GM23338 (cell line): ENCODE measurements around the gene ME2. TPM values are rescaled to one million over a fixed set of nuclear protein-coding genes. Genes with fewer than 3 reads are reported as not detected.

Experiments
- ATAC-seq: fragments of 200-7000 bp; cut with Tn5 transposase; 3 replicates; pipeline ENCODE4 v1.9.1; 2020
- DNase-seq: peaks from one replicate; pipeline ENCODE4 v3.0.0-alpha.2; 2015; ENCODE audit warnings: low spot score
- H2AFZ ChIP-seq: fragments of 200-600 bp; sonication (generic); 2 replicates; pipeline ENCODE4 v1.8.0; 2016; ENCODE audit warnings: antibody characterized with exemption, mild to moderate bottlenecking, moderate library complexity
- H3F3A ChIP-seq: fragments of 200-600 bp; sonication (generic); replicated peaks from 2 replicates; pipeline ENCODE4 v1.8.0; 2017; ENCODE audit warnings: antibody characterized with exemption, mixed run types, low read depth
- H3K27ac ChIP-seq: fragments of 200-600 bp; sonication (generic); 2 replicates; pipeline ENCODE4 v1.6.1; 2016; ENCODE audit warnings: low read depth
- H3K27me3 ChIP-seq: fragments of 200-600 bp; sonication (generic); 2 replicates; pipeline ENCODE4 v1.8.0; 2016; ENCODE audit warnings: mild to moderate bottlenecking, mixed run types, moderate library complexity; ENCODE audit not compliant: insufficient read depth
- H3K36me3 ChIP-seq: fragments of 200-600 bp; sonication (generic); 2 replicates; pipeline ENCODE4 v1.8.0; 2016; ENCODE audit warnings: mild to moderate bottlenecking; ENCODE audit not compliant: insufficient read depth
- H3K4me1 ChIP-seq: fragments of 200-600 bp; sonication (generic); 2 replicates; pipeline ENCODE4 v1.8.0; 2016; ENCODE audit warnings: mild to moderate bottlenecking, moderate library complexity; ENCODE audit not compliant: insufficient read depth
- H3K4me2 ChIP-seq: fragments of 200-600 bp; sonication (generic); 2 replicates; pipeline ENCODE4 v1.7.1; 2017; ENCODE audit warnings: mixed run types
- H3K4me3 ChIP-seq: fragments of 200-600 bp; sonication (generic); 2 replicates; pipeline ENCODE4 v1.6.1; 2016; ENCODE audit warnings: mixed run types
- H3K79me2 ChIP-seq: fragments of 200-600 bp; sonication (generic); replicated peaks from 2 replicates; pipeline ENCODE4 v1.8.0; 2017; ENCODE audit warnings: mild to moderate bottlenecking; ENCODE audit not compliant: insufficient read depth
- H3K9me2 ChIP-seq: fragments of 200-600 bp; sonication (generic); 2 replicates; pipeline ENCODE4 v1.8.0; 2017; ENCODE audit not compliant: insufficient read depth
- H4K20me1 ChIP-seq: fragments of 200-600 bp; sonication (generic); replicated peaks from 2 replicates; pipeline ENCODE4 v1.8.0; 2017; ENCODE audit warnings: mild to moderate bottlenecking; ENCODE audit not compliant: insufficient read depth
- H3K27ac Mint-ChIP-seq: 2 replicates; pipeline ENCODE4 v1.8.0; 2020; ENCODE audit warnings: inconsistent platforms, mild to moderate bottlenecking, moderate library complexity, mixed read lengths
- H3K27me3 Mint-ChIP-seq: 3 replicates; pipeline ENCODE4 v1.8.0; 2022; ENCODE audit warnings: low read depth, mild to moderate bottlenecking, moderate library complexity, mixed read lengths, inconsistent platforms; ENCODE audit not compliant: insufficient read depth, poor library complexity
- H3K36me3 Mint-ChIP-seq: 3 replicates; pipeline ENCODE4 v1.8.0; 2021; ENCODE audit warnings: low read depth, mild to moderate bottlenecking, inconsistent platforms, moderate library complexity, mixed read lengths
- H3K4me1 Mint-ChIP-seq: 3 replicates; pipeline ENCODE4 v1.8.0; 2020; ENCODE audit warnings: mild to moderate bottlenecking, inconsistent platforms, mixed read lengths
- H3K4me3 Mint-ChIP-seq: 3 replicates; pipeline ENCODE4 v1.8.0; 2021; ENCODE audit warnings: moderate library complexity, mild to moderate bottlenecking, inconsistent platforms, mixed read lengths
- H3K9me3 Mint-ChIP-seq: 3 replicates; pipeline ENCODE4 v1.8.0; 2020; ENCODE audit warnings: moderate library complexity, mild to moderate bottlenecking, inconsistent platforms, mixed read lengths
- CREB1 ChIP-seq: fragments of 250-450 bp; sonication (Bioruptor Pico); IDR thresholded peaks from 2 replicates; pipeline ENCODE4 v1.5.0; 2020; ENCODE audit warnings: low read depth, mild to moderate bottlenecking, moderate library complexity
- EZH2 ChIP-seq: fragments of 200-600 bp; sonication (generic); IDR thresholded peaks from one replicate; pipeline ENCODE4 v1.8.0; 2017; ENCODE audit warnings: antibody characterized with exemption, mild to moderate bottlenecking, low read depth; ENCODE audit not compliant: unreplicated experiment
- EZH2phosphoT487 ChIP-seq: fragments of 200-600 bp; sonication (generic); IDR thresholded peaks from one replicate; pipeline ENCODE4 v1.8.1; 2018; ENCODE audit warnings: antibody characterized with exemption; ENCODE audit not compliant: unreplicated experiment
- JUNB ChIP-seq: IDR thresholded peaks from one replicate; pipeline ENCODE4 v1.6.1; 2016; ENCODE audit warnings: antibody characterized with exemption; ENCODE audit not compliant: unreplicated experiment
- NANOG ChIP-seq: IDR thresholded peaks from 2 replicates; pipeline ENCODE4 v1.6.1; 2016; ENCODE audit warnings: antibody characterized with exemption, borderline replicate concordance
- POLR2AphosphoS5 ChIP-seq: IDR thresholded peaks from 2 replicates; pipeline ENCODE4 v1.6.1; 2016; ENCODE audit warnings: antibody characterized with exemption, low read depth
- ZNF114 ChIP-seq: fragments of 250-450 bp; sonication (Bioruptor Pico); IDR thresholded peaks from 2 replicates; pipeline ENCODE4 v1.5.0; 2020; ENCODE audit warnings: mild to moderate bottlenecking, moderate library complexity
- ZNF331 ChIP-seq: fragments of 250-450 bp; sonication (Bioruptor Pico); IDR thresholded peaks from 2 replicates; pipeline ENCODE4 v1.5.0; 2020; ENCODE audit warnings: low read depth, mild to moderate bottlenecking, moderate library complexity
- polyA plus RNA-seq: library from polyadenylated mRNA; unstranded; fragments of >200 nt; fragmentation: Nextera tagmentation; extraction: Ambion mirVana; gene quantifications from 2 replicates; pipeline ENCODE4 v1.2.1, GENCODE V29; 2016
- total RNA-seq: library from RNA; depleted of rRNA; stranded (reverse); fragments of >200 nt; shearing (Covaris generic); gene quantifications from 2 replicates; pipeline ENCODE4 v1.2.3, GENCODE V29; 2014
- TF ChIP-seq, protein P1 (sequence below): IDR thresholded peaks from 2 replicates; pipeline ENCODE4 v1.6.1; 2016; ENCODE audit warnings: antibody characterized with exemption
- TF ChIP-seq, protein P2 (sequence below): IDR thresholded peaks from one replicate; pipeline ENCODE4 v1.6.1; 2018; ENCODE audit warnings: antibody characterized with exemption; ENCODE audit not compliant: unreplicated experiment
- TF ChIP-seq, protein P3 (sequence below): fragments of 250-450 bp; sonication (Bioruptor Pico); IDR thresholded peaks from 2 replicates; pipeline ENCODE4 v1.5.0; 2020; ENCODE audit warnings: mild to moderate bottlenecking, moderate library complexity
- TF ChIP-seq, protein P4 (sequence below), 2 experiments: fragments of 200-600 bp in 1 of 2; sonication (generic) in 1 of 2; conservative IDR thresholded peaks; 2 replicates each; pipeline versions ENCODE4 v1.5.1 to v1.6.1; 2016 to 2017; ENCODE audit warnings: antibody characterized with exemption in 2 of 2, low read depth in 2 of 2, mild to moderate bottlenecking in 2 of 2, moderate library complexity in 1 of 2

Gene ME2
- total and polyA plus RNA-seq, 2 experiments from 2014 or later = 61.0 to 102 TPM

DNA sequence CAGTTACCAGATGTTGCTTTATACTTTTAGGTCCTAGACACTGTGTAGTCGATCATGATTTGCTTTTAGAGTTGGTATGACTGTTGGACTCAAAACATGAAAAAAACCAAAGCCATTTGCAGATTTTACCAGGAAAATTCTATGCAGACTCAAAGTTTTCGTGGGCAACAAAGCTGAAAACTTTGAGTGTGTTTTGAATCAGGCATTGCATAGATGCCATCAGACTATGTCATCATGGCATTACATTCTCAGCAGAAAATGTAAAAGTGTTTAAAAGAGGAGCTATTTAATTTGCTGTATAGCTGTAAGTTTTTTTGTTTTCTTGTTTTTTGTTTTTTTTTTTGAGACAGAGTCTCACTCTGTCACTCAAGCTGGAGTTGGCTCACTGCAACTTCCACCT, 45.5 kb downstream of the ME2 start (continued):
- TF ChIP-seq, protein P1, sequence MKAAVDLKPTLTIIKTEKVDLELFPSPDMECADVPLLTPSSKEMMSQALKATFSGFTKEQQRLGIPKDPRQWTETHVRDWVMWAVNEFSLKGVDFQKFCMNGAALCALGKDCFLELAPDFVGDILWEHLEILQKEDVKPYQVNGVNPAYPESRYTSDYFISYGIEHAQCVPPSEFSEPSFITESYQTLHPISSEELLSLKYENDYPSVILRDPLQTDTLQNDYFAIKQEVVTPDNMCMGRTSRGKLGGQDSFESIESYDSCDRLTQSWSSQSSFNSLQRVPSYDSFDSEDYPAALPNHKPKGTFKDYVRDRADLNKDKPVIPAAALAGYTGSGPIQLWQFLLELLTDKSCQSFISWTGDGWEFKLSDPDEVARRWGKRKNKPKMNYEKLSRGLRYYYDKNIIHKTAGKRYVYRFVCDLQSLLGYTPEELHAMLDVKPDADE = no peak

DNA sequence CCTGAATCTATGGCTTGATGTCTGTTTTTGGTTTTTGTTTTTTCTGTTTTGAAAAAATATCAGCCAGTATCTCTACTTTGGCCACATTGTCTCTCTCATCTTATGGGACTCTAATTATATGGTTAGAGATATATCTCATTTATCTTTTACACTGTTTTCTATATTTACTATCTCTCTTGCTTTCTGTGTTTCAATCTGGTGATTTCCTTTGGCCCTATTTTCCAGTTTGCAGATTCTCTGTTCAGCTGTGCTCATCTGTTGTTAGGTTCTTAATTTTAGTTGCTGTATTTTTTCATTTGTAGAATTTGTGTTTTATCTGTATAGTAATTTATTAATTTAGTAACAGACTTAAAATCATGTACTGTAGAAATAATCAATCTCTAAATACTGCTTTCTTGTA, 47.6 kb downstream of the ME2 start:
- H4K20me1 ChIP-seq = no peaks in the 10 kb centered on the region
- Mint-ChIP-seq H3K9me3 (peaks cover 13% of the 10 kb centered on the region), H3K36me3 (peaks cover 70% of the 10 kb centered on the region), H3K27me3 (no peaks in the 10 kb centered on the region), H3K4me3 (no peak overlapping the region), H3K4me1 (no peaks in the 10 kb centered on the region), H3K27ac (no peak overlapping the region)
- H3K4me1 ChIP-seq = no peaks in the 10 kb centered on the region
- no peak overlapping the region for H3K4me3 ChIP-seq
- H3K27ac ChIP-seq = no peak overlapping the region
- H2AFZ ChIP-seq = no peak overlapping the region
- H3F3A ChIP-seq = no peaks in the 10 kb centered on the region
- peaks cover 33% of the 10 kb centered on the region for H3K36me3 ChIP-seq
- ATAC-seq (no peak), DNase-seq (no peak)
- H3K79me2 ChIP-seq = no peaks in the 10 kb centered on the region
- H3K9me2 ChIP-seq = no peaks in the 10 kb centered on the region
- H3K4me2 ChIP-seq = no peak overlapping the region
- no peak for TF ChIP-seq JUNB
- no peak for TF ChIP-seq NANOG
- TF ChIP-seq, protein P2, sequence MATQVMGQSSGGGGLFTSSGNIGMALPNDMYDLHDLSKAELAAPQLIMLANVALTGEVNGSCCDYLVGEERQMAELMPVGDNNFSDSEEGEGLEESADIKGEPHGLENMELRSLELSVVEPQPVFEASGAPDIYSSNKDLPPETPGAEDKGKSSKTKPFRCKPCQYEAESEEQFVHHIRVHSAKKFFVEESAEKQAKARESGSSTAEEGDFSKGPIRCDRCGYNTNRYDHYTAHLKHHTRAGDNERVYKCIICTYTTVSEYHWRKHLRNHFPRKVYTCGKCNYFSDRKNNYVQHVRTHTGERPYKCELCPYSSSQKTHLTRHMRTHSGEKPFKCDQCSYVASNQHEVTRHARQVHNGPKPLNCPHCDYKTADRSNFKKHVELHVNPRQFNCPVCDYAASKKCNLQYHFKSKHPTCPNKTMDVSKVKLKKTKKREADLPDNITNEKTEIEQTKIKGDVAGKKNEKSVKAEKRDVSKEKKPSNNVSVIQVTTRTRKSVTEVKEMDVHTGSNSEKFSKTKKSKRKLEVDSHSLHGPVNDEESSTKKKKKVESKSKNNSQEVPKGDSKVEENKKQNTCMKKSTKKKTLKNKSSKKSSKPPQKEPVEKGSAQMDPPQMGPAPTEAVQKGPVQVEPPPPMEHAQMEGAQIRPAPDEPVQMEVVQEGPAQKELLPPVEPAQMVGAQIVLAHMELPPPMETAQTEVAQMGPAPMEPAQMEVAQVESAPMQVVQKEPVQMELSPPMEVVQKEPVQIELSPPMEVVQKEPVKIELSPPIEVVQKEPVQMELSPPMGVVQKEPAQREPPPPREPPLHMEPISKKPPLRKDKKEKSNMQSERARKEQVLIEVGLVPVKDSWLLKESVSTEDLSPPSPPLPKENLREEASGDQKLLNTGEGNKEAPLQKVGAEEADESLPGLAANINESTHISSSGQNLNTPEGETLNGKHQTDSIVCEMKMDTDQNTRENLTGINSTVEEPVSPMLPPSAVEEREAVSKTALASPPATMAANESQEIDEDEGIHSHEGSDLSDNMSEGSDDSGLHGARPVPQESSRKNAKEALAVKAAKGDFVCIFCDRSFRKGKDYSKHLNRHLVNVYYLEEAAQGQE = no peak
- TF ChIP-seq ZNF114 (CRISPR knock-in tag) = no peak
- TF ChIP-seq, protein P3, sequence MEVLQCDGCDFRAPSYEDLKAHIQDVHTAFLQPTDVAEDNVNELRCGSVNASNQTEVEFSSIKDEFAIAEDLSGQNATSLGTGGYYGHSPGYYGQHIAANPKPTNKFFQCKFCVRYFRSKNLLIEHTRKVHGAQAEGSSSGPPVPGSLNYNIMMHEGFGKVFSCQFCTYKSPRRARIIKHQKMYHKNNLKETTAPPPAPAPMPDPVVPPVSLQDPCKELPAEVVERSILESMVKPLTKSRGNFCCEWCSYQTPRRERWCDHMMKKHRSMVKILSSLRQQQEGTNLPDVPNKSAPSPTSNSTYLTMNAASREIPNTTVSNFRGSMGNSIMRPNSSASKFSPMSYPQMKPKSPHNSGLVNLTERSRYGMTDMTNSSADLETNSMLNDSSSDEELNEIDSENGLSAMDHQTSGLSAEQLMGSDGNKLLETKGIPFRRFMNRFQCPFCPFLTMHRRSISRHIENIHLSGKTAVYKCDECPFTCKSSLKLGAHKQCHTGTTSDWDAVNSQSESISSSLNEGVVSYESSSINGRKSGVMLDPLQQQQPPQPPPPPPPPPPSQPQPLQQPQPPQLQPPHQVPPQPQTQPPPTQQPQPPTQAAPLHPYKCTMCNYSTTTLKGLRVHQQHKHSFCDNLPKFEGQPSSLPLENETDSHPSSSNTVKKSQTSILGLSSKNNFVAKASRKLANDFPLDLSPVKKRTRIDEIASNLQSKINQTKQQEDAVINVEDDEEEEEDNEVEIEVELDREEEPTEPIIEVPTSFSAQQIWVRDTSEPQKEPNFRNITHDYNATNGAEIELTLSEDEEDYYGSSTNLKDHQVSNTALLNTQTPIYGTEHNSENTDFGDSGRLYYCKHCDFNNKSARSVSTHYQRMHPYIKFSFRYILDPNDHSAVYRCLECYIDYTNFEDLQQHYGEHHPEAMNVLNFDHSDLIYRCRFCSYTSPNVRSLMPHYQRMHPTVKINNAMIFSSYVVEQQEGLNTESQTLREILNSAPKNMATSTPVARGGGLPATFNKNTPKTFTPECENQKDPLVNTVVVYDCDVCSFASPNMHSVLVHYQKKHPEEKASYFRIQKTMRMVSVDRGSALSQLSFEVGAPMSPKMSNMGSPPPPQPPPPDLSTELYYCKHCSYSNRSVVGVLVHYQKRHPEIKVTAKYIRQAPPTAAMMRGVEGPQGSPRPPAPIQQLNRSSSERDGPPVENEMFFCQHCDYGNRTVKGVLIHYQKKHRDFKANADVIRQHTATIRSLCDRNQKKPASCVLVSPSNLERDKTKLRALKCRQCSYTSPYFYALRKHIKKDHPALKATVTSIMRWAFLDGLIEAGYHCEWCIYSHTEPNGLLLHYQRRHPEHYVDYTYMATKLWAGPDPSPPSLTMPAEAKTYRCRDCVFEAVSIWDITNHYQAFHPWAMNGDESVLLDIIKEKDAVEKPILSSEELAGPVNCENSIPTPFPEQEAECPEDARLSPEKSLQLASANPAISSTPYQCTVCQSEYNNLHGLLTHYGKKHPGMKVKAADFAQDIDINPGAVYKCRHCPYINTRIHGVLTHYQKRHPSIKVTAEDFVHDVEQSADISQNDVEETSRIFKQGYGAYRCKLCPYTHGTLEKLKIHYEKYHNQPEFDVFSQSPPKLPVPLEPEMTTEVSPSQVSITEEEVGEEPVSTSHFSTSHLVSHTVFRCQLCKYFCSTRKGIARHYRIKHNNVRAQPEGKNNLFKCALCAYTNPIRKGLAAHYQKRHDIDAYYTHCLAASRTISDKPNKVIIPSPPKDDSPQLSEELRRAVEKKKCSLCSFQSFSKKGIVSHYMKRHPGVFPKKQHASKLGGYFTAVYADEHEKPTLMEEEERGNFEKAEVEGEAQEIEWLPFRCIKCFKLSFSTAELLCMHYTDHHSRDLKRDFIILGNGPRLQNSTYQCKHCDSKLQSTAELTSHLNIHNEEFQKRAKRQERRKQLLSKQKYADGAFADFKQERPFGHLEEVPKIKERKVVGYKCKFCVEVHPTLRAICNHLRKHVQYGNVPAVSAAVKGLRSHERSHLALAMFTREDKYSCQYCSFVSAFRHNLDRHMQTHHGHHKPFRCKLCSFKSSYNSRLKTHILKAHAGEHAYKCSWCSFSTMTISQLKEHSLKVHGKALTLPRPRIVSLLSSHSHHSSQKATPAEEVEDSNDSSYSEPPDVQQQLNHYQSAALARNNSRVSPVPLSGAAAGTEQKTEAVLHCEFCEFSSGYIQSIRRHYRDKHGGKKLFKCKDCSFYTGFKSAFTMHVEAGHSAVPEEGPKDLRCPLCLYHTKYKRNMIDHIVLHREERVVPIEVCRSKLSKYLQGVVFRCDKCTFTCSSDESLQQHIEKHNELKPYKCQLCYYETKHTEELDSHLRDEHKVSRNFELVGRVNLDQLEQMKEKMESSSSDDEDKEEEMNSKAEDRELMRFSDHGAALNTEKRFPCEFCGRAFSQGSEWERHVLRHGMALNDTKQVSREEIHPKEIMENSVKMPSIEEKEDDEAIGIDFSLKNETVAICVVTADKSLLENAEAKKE (CRISPR knock-in tag) = no peak
- TF ChIP-seq POLR2AphosphoS5 = no peak
- no peak for TF ChIP-seq EZH2phosphoT487
- TF ChIP-seq, protein P1 = no peak
- TF ChIP-seq, protein P4, sequence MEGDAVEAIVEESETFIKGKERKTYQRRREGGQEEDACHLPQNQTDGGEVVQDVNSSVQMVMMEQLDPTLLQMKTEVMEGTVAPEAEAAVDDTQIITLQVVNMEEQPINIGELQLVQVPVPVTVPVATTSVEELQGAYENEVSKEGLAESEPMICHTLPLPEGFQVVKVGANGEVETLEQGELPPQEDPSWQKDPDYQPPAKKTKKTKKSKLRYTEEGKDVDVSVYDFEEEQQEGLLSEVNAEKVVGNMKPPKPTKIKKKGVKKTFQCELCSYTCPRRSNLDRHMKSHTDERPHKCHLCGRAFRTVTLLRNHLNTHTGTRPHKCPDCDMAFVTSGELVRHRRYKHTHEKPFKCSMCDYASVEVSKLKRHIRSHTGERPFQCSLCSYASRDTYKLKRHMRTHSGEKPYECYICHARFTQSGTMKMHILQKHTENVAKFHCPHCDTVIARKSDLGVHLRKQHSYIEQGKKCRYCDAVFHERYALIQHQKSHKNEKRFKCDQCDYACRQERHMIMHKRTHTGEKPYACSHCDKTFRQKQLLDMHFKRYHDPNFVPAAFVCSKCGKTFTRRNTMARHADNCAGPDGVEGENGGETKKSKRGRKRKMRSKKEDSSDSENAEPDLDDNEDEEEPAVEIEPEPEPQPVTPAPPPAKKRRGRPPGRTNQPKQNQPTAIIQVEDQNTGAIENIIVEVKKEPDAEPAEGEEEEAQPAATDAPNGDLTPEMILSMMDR (conservative IDR thresholded peaks at IDR 0.05; ENCODE audit: low read depth in 2 of 2) = no peak
- no peak for TF ChIP-seq EZH2
- TF ChIP-seq CREB1 = no peak
- no peak for TF ChIP-seq ZNF331 (CRISPR knock-in tag)
- no peaks in the 10 kb centered on the region for H3K27me3 ChIP-seq
